NK-92 (cell line): ENCODE results near the gene FREM3.
"Not testable (repeated sequence)": the region's sequence is repeated elsewhere in the genome, so short reads cannot be mapped to it uniquely, and the experiment has no call there.

Experiments used
- DNase-seq: peaks from one replicate; lab custom pipeline; 2025; ENCODE audit not compliant: unreplicated experiment; lab: John Stamatoyannopoulos, UW

Gene FREM3

DNA sequence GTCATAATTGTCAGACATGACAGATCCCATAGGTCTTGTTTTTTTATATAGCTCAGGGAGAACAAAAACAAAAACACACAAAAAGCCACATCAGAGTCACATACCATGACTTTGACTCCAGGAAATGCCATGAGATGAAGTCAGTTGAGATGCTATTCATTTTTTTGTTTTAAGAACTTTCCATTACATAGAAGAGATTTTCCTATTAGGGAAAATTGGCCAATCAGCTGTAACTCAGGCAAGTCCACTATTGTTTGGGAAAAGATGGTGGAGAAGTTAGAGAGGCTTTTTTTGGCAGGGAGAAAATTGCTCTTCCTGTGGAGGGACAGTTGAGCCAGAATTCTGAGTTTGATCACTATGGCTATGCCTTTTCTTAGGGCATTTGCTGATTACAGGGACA, 114.4 kb downstream of the FREM3 start:
- no peak for DNase-seq

DNA sequence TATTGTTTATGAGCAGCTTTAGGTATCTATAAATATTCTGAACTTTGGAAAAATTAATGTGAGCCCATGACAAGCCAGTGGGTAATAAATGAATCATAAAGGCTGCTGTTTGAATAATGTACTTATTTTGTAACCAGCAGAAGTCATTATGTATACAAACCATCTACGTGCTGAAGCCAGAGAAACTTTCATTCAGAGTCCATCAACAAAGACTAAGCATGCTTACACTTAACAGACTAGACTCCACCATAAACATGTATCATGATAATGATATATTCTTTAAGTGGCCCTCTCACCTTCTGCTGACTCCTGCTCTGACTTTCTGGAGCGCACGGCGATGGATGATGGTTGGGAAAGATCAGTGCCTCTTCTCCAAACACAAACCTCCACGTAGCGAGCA, 114.9 kb downstream of the FREM3 start:
- no peak for DNase-seq

- DNase-seq, result no peak
Measured at GRCh38 chr4:143581331-143581946, 119.0 kb downstream of the FREM3 start.

- no peak for DNase-seq
Measured at GRCh38 chr4:143575331-143575730, 125.1 kb downstream of the FREM3 start.

DNA sequence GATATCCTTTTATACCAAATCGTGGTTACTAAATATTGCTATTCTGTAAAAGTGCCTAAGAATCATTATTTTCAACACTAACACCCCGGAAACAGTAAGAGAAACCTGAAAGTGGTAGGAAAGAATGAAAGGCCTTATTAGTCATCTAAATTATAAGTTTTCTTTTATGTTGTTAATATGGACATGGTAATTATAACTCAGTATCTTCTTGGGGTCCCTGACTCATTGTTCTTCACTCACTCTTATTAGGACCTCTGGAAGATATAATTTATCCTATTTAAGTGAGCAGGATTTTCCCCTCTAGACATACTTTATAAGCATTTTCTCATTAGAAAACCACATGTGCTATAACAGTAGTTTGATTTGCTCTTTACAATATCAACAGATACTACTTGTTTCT, 136.0 kb downstream of the FREM3 start:
- no peak for DNase-seq

- DNase-seq, result no peak
Measured at GRCh38 chr4:143559757-143560147, 140.7 kb downstream of the FREM3 start.

DNA sequence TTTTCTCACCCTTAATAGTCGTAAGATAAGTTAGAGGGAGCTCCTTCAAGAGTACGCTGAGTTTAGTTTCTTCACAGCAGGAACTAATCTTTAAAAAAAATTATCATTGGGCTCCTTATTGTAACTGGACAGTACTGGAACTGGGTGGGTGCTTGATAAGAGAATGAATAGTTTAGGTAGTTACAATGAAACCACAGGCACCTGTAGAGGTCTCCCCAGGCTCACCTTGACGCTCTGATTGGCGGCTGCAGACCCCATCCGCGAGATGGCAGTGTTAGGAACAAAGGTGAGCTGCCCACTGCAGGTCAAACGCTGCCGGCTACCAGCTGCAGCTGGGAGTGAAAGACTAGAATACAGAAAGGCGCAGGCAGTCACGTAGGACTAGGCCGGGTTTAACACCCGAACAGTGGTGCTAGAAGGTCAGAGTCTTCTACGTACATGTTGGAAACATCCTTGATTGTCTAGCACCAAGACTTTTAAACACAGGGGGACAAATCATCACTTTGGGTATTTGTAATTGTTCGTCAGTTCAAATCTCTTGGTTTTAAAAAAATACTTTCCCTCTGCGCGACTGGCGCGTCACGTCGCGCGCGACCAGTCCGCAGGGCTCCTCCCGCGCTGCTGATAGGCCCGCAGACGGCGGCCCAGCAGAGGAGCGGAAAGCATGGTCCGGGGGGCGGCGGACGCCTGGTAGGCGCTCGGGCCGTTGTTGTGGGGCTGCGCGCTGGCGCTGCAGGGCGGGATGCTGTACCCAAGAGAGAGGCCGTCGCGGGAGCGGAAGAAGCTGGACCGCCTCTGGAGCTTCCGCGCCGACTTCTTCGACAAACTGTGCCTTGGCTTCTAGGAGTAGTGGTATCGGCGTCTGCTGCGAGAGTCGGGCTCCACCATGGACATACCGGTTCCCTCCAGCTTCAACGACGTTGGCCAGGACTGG, 141.4 kb downstream of the FREM3 start:
- DNase-seq, result no peak

DNA sequence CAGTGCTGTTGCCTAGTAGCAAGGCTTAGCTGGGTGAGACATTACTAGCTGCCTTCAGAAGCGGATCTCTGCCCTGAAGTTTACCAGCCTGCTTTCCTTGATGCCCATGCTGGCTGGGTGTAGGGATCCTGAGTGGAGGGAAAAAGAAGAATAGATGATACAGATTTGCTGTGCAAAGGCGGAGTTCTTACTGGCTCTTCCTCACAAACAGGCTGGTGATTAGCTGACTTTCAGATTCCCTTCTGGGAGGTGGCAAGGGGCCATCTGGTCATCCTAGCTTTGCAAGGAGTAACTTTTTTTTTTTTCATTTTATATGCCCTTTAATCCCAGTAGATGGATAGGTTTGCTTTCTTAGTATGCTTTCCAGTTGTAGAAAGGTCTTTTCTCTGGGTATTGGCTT, 142.2 kb downstream of the FREM3 start:
- DNase-seq, result no peak

DNA sequence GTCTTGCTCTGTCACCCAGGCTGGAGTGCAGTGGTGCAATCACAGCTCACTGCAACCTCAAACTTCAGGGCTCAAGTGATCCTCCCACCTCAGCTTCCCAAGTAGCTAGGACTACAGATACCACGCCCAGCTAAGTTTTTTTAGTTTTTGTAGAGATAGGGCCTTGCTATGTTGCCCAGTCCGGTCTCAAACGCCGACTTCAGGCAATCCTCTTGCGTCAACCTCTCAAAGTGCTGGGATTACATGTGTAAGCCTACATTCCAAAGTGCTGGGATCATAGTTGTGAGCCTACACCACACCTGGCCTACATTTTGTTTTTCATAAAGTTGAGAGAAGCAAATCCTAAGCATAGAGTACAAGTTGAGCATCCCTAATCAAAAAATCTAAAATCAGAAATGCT, 144.8 kb downstream of the FREM3 start:
- no peak for DNase-seq

DNA sequence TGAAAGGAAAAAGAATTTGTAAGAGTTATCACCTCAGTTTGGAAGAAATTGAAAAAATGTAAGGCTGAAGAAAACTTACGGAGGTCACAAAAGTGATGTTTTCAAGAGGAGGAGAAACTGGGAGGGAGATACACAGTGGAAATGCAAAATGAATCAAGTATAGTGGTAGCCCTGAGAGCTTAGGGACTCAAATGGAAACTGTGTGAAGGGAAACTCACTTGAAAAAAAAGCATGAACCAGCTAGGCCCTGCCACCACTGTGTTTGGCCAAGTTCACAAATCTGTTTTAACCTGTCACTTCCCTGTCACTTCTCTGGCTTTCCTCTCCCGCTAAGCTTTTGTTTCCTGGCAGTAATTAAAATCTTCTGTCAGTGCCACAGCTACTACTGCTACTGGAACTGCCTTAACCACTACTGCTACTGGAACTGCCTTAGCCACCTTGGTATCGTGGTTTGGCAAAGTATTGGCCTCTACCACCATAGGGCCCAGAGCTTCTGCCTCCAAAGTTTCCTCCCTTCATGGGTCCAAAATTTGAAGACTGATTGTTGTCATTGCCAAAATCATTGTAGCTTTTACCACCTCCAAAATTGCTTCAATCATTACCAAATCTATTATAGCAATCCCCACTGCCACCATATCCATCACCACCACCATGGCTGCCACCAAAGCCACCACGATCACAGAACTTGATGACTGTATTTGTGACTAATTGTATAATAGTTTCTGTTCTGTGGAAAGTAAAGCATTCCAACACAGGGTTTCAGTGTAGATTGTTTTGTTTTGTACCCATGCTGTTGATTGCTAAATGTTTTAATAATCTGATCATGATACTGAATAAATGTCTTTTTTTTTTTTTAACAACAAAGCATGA, 145.5 kb downstream of the FREM3 start:
- DNase-seq, result no peak

DNA sequence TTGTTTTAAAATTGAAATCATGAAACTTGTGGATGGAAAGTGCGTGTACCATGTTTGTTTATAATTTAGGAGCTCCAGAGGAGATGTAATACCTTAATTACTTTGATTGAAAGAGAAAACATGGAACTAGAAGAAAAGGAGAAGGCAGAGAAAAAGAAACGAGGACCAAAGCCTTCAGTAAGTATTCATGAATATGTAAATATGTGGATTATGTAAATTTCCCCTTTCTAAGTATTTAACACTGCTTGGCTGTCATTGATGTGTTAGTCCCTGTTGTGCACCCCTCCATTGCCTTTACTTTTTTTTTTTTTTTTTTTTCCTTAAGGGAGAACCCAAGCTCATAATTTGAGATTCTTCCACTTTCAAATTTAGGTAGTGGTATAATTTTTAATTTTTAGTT, 150.5 kb downstream of the FREM3 start:
- no peak for DNase-seq

- DNase-seq, result no peak
Measured at GRCh38 chr4:143539670-143540023, 160.8 kb downstream of the FREM3 start.

DNA sequence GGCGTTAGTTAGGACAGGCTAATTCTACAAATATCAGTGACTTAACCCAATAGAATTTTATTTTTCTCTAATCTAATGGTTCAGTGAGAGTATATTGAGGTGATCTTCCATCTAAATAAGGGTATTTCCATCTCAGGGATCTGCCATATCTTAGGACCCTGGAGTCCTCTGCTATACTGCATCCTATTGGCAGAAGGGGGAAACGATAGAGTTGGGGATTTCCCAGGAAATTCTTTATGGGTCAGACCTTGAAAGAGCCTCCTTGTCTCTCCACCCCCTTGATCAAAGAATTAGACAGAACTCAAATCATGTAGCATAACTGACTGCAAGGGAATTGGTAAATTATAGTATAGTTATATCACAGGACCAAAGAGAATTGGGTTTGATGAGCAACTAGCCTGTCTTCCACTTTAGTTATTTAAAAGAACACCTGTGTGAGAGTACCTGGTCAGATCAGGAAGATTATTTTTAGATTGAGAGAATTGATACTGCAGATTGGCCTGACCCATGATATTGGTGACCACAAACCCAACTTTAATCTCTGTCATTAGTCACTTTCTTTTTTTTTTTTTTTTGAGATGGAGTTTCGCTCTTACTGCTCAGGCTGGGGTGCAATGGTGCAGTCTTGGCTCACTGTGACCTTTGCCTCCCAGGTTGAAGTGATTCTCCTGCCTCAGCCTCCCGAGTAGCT, 161.4 kb downstream of the FREM3 start:
- DNase-seq, result no peak

DNA sequence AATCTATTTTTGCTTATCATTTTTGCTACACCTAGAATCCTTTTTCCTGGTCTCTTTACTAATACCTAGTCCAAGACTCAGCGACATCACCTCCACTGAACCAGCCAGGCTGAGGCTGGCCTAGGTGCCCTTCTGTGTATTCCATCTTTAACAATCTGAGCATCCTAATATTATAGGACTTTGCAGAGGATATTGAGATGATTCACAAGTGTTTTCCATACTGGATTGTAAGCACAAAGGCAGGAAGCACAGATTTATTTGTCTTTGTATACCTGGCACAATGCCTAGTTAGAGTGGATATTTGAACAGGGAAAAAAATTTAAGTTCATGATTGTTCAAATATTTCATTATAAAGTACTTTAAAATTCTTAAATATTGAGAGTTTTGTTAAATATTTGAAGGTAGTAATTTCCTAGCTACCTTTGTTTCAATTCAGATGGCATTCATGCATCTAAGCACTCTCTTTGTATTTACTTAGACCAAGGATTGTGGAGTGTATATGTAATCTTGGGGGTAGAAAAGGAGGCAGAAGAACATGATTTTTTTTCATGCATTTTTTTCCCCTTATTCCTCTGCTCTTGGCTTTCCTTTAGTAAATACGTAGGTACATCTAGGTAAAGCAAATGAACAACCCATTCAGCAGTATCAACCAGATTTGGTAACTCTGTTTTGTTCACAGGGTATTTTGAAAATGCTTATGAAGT, 168.5 kb downstream of the FREM3 start:
- no peak for DNase-seq

- DNase-seq, result no peak
Measured at GRCh38 chr4:143531380-143531779, 169.1 kb downstream of the FREM3 start.

- DNase-seq, result not testable (repeated sequence)
Measured at GRCh38 chr4:143528046-143528445, 172.4 kb downstream of the FREM3 start.
